ENCODE results near the gene UBE2QL1.

UBE2QL1 gene

DNA sequence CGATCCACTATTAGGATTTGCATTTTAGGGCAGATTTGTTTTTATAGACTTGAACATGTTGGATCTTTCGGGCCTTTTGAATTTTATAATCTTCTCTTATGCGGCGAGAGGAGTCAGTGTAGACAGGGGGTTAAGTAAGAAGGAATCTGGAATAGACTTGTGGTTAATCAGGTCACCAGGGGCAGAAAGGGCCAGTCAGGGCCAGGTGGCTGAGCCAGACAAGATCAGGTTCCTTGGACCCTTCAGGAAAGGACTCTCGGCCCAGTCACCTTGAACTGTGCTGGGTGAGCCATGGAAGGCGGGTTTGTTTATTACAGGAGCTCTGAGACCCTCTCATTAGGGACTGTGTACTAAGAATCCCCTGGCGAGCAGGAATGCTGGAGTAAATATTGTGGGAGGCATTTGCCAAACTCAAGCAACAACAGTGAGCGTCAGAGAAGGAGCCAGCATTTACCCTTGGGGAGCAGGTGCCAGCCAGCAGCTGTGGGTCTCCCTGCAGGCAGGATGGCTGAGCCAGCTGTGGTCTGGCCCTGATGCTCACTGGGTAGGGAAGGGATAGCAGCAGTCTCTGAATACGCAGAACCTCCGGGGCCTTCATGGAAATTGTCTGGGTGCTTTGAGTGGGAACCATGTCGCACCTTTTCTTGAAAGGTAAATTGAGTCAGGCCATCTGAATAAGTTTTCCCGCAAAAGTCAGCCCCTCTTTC is 79.2 kb downstream of the UBE2QL1 start:
- TF ChIP-seq ZNF565 (CRISPR knock-in tag; conservative IDR thresholded peaks at IDR 0.05; ENCODE audit: low read depth) = no peak
- TF ChIP-seq ESRRG (CRISPR knock-in tag; IDR thresholded peaks at IDR 0.05) = no peak
- TF ChIP-seq, protein P1, sequence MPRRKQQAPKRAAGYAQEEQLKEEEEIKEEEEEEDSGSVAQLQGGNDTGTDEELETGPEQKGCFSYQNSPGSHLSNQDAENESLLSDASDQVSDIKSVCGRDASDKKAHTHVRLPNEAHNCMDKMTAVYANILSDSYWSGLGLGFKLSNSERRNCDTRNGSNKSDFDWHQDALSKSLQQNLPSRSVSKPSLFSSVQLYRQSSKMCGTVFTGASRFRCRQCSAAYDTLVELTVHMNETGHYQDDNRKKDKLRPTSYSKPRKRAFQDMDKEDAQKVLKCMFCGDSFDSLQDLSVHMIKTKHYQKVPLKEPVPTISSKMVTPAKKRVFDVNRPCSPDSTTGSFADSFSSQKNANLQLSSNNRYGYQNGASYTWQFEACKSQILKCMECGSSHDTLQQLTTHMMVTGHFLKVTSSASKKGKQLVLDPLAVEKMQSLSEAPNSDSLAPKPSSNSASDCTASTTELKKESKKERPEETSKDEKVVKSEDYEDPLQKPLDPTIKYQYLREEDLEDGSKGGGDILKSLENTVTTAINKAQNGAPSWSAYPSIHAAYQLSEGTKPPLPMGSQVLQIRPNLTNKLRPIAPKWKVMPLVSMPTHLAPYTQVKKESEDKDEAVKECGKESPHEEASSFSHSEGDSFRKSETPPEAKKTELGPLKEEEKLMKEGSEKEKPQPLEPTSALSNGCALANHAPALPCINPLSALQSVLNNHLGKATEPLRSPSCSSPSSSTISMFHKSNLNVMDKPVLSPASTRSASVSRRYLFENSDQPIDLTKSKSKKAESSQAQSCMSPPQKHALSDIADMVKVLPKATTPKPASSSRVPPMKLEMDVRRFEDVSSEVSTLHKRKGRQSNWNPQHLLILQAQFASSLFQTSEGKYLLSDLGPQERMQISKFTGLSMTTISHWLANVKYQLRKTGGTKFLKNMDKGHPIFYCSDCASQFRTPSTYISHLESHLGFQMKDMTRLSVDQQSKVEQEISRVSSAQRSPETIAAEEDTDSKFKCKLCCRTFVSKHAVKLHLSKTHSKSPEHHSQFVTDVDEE (CRISPR knock-in tag; IDR thresholded peaks at IDR 0.05) = no peak
- TF ChIP-seq GLIS3 (CRISPR knock-in tag; IDR thresholded peaks at IDR 0.05) = no peak
- no peak for TF ChIP-seq SNAI2 (CRISPR knock-in tag; IDR thresholded peaks at IDR 0.05)
- no peak for TF ChIP-seq ZNF70 (CRISPR knock-in tag; IDR thresholded peaks at IDR 0.05)
- TF ChIP-seq ZNF8 (CRISPR knock-in tag; IDR thresholded peaks at IDR 0.05) = no peak
- no peak for TF ChIP-seq ISL1 (CRISPR knock-in tag; IDR thresholded peaks at IDR 0.05)
- no peak for ATAC-seq

DNA sequence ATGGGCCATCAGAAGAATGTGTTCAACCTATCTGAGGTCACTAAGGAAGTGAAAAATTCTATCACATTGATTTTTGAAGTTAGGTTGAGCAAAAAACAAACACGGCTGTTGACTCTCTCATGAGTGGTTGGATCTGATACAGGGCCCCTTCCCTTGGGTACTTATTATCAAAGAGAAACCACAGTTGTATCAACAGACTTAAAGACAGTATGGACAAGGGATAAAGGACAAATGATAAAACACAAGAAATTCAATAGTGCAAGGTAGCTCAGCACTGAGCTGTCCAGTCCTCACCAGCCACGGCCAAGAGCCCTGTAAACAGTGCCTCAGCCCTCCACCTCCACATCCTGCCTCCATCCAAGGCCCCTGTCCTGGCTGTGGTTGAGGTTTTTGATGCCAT is 86.9 kb downstream of the UBE2QL1 start:
- TF ChIP-seq ISL1 (CRISPR knock-in tag; IDR thresholded peaks at IDR 0.05) = no peak
- TF ChIP-seq ESRRG (CRISPR knock-in tag; IDR thresholded peaks at IDR 0.05) = no peak
- no peak for TF ChIP-seq ZNF70 (CRISPR knock-in tag; IDR thresholded peaks at IDR 0.05)
- TF ChIP-seq, protein P2, sequence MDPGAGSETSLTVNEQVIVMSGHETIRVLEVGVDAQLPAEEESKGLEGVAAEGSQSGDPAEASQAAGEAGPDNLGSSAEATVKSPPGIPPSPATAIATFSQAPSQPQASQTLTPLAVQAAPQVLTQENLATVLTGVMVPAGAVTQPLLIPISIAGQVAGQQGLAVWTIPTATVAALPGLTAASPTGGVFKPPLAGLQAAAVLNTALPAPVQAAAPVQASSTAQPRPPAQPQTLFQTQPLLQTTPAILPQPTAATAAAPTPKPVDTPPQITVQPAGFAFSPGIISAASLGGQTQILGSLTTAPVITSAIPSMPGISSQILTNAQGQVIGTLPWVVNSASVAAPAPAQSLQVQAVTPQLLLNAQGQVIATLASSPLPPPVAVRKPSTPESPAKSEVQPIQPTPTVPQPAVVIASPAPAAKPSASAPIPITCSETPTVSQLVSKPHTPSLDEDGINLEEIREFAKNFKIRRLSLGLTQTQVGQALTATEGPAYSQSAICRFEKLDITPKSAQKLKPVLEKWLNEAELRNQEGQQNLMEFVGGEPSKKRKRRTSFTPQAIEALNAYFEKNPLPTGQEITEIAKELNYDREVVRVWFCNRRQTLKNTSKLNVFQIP (CRISPR knock-in tag; IDR thresholded peaks at IDR 0.05; ENCODE audit: borderline replicate concordance, low read depth) = no peak
- TF ChIP-seq, protein P3, sequence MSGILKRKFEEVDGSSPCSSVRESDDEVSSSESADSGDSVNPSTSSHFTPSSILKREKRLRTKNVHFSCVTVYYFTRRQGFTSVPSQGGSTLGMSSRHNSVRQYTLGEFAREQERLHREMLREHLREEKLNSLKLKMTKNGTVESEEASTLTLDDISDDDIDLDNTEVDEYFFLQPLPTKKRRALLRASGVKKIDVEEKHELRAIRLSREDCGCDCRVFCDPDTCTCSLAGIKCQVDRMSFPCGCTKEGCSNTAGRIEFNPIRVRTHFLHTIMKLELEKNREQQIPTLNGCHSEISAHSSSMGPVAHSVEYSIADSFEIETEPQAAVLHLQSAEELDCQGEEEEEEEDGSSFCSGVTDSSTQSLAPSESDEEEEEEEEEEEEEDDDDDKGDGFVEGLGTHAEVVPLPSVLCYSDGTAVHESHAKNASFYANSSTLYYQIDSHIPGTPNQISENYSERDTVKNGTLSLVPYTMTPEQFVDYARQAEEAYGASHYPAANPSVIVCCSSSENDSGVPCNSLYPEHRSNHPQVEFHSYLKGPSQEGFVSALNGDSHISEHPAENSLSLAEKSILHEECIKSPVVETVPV (CRISPR knock-in tag; IDR thresholded peaks at IDR 0.05) = no peak
- no peak for TF ChIP-seq TCF4 (CRISPR knock-in tag; IDR thresholded peaks at IDR 0.05; ENCODE audit: borderline replicate concordance)
- TF ChIP-seq SNAI2 (CRISPR knock-in tag; IDR thresholded peaks at IDR 0.05) = no peak
- no peak for TF ChIP-seq CSDC2 (CRISPR knock-in tag; IDR thresholded peaks at IDR 0.05)
- no peak for TF ChIP-seq ZFP3 (CRISPR knock-in tag; IDR thresholded peaks at IDR 0.05)
- TF ChIP-seq, protein P1 (CRISPR knock-in tag; IDR thresholded peaks at IDR 0.05) = no peak
- no peak for TF ChIP-seq ZFP30 (CRISPR knock-in tag; IDR thresholded peaks at IDR 0.05)
- no peak for TF ChIP-seq ARNTL (CRISPR knock-in tag; IDR thresholded peaks at IDR 0.05; ENCODE audit: borderline replicate concordance, low read depth)
- no peak for TF ChIP-seq PPARA (CRISPR knock-in tag; IDR thresholded peaks at IDR 0.05; ENCODE audit: borderline replicate concordance)
- no peak for TF ChIP-seq ZNF8 (CRISPR knock-in tag; IDR thresholded peaks at IDR 0.05)
- TF ChIP-seq OSR1 (CRISPR knock-in tag; IDR thresholded peaks at IDR 0.05) = no peak
- TF ChIP-seq TOX (CRISPR knock-in tag; IDR thresholded peaks at IDR 0.05; ENCODE audit: borderline replicate concordance) = no peak
- no peak for TF ChIP-seq ZNF565 (CRISPR knock-in tag; conservative IDR thresholded peaks at IDR 0.05; ENCODE audit: low read depth)
- no peak for TF ChIP-seq RARB (CRISPR knock-in tag; IDR thresholded peaks at IDR 0.05)
- ATAC-seq = no peak

DNA sequence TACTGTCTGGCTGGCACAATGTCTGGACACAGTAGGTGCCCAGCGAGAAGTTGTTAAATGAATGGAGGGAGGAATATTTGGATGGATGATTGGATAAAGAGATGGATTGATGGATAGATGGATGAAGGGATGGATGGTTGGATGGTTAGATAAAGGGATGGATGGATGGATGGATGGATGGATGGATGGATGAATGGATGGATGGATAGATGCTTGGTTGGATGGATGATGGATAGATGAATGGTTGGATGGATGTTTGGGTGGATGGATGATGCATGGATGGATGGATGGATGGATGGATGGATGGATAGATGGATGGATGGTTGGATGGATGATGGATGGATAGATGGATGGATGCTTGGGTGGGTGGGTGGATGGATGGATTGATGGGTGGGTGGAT is 90.4 kb downstream of the UBE2QL1 start:
- ATAC-seq = no peak
- TF ChIP-seq ZC3H10 (CRISPR knock-in tag; IDR thresholded peaks at IDR 0.05) = no peak
- TF ChIP-seq, protein P4, sequence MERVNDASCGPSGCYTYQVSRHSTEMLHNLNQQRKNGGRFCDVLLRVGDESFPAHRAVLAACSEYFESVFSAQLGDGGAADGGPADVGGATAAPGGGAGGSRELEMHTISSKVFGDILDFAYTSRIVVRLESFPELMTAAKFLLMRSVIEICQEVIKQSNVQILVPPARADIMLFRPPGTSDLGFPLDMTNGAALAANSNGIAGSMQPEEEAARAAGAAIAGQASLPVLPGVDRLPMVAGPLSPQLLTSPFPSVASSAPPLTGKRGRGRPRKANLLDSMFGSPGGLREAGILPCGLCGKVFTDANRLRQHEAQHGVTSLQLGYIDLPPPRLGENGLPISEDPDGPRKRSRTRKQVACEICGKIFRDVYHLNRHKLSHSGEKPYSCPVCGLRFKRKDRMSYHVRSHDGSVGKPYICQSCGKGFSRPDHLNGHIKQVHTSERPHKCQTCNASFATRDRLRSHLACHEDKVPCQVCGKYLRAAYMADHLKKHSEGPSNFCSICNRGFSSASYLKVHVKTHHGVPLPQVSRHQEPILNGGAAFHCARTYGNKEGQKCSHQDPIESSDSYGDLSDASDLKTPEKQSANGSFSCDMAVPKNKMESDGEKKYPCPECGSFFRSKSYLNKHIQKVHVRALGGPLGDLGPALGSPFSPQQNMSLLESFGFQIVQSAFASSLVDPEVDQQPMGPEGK (CRISPR knock-in tag; IDR thresholded peaks at IDR 0.05; ENCODE audit: borderline replicate concordance) = no peak
- TF ChIP-seq, protein P2 (CRISPR knock-in tag; IDR thresholded peaks at IDR 0.05; ENCODE audit: borderline replicate concordance, low read depth) = no peak
- TF ChIP-seq ZNF70 (CRISPR knock-in tag; IDR thresholded peaks at IDR 0.05) = no peak
- TF ChIP-seq, protein P1 (CRISPR knock-in tag; IDR thresholded peaks at IDR 0.05) = no peak
- TF ChIP-seq TOX (CRISPR knock-in tag; IDR thresholded peaks at IDR 0.05; ENCODE audit: borderline replicate concordance) = no peak
- no peak for TF ChIP-seq SNAI2 (CRISPR knock-in tag; IDR thresholded peaks at IDR 0.05)
- TF ChIP-seq ZNF565 (CRISPR knock-in tag; conservative IDR thresholded peaks at IDR 0.05; ENCODE audit: low read depth) = no peak
- no peak for TF ChIP-seq ZNF8 (CRISPR knock-in tag; IDR thresholded peaks at IDR 0.05)
